ENCODE data around the gene RAP1GAP.

The RAP1GAP gene

GRCh38 chr1:21662426-21663247 lies 6.5 kb downstream of the RAP1GAP start:
- no peak for DNase-seq (ENCODE audit: low read depth)

- DNase-seq (ENCODE audit: low read depth) = no peak
Measured at GRCh38 chr1:21661886-21662285, 7.3 kb downstream of the RAP1GAP start.

- DNase-seq (ENCODE audit: low read depth) = no peak
Measured at GRCh38 chr1:21659924-21660326, 9.2 kb downstream of the RAP1GAP start.

GRCh38 chr1:21659099-21659923 lies 9.8 kb downstream of the RAP1GAP start:
- DNase-seq (ENCODE audit: low read depth) = no peak

- DNase-seq (ENCODE audit: low read depth) = no peak
Measured at GRCh38 chr1:21657456-21658190, 11.5 kb downstream of the RAP1GAP start.

GRCh38 chr1:21655748-21656147 lies 13.4 kb downstream of the RAP1GAP start:
- no peak for DNase-seq (ENCODE audit: low read depth)

- no peak for DNase-seq (ENCODE audit: low read depth)
Measured at GRCh38 chr1:21655259-21655658, 13.9 kb downstream of the RAP1GAP start.

GRCh38 chr1:21654209-21654608 lies 14.9 kb downstream of the RAP1GAP start:
- no peak for DNase-seq (ENCODE audit: low read depth)

- DNase-seq (ENCODE audit: low read depth) = no peak
Measured at GRCh38 chr1:21653744-21654100, 15.4 kb downstream of the RAP1GAP start.

- DNase-seq (ENCODE audit: low read depth) = no peak
Measured at GRCh38 chr1:21652937-21653743, 16.0 kb downstream of the RAP1GAP start.

- no peak for DNase-seq (ENCODE audit: low read depth)
Measured at GRCh38 chr1:21652101-21652936, 16.8 kb downstream of the RAP1GAP start.

GRCh38 chr1:21651214-21652042 lies 17.7 kb downstream of the RAP1GAP start:
- no peak for DNase-seq (ENCODE audit: low read depth)

- no peak for DNase-seq (ENCODE audit: low read depth)
Measured at GRCh38 chr1:21650400-21650799, 18.8 kb downstream of the RAP1GAP start.

GRCh38 chr1:21649315-21649714 lies 19.8 kb downstream of the RAP1GAP start:
- no peak for DNase-seq (ENCODE audit: low read depth)

GRCh38 chr1:21648791-21649190 lies 20.4 kb downstream of the RAP1GAP start:
- no peak for DNase-seq (ENCODE audit: low read depth)

- DNase-seq (ENCODE audit: low read depth) = no peak
Measured at GRCh38 chr1:21648352-21648730, 20.8 kb downstream of the RAP1GAP start.

GRCh38 chr1:21647431-21648351 lies 21.5 kb downstream of the RAP1GAP start:
- DNase-seq (ENCODE audit: low read depth) = no peak

GRCh38 chr1:21645550-21645949 lies 23.6 kb downstream of the RAP1GAP start:
- DNase-seq (ENCODE audit: low read depth) = no peak

- DNase-seq (ENCODE audit: low read depth) = no peak
Measured at GRCh38 chr1:21644906-21645305, 24.3 kb downstream of the RAP1GAP start.

Data from stromal cell of bone marrow (primary cell).